SK-N-SH (cell line): Measurements from ENCODE around the gene SF3B1.

Source experiments
- EP300 ChIP-seq, 2 experiments: IDR thresholded peaks; 2 replicates each; pipeline versions ENCODE4 v1.4.0 to v1.6.1; 2012; ENCODE audit warnings: borderline replicate concordance in 1 of 2, low read depth in 1 of 2, low read length in 1 of 2
- MXI1 ChIP-seq: IDR thresholded peaks from 2 replicates; pipeline ENCODE4 v1.6.1; 2012; ENCODE audit warnings: mild to moderate bottlenecking, low read depth, low read length, improper control_type of control experiment
- RAD21 ChIP-seq: IDR thresholded peaks from 2 replicates; pipeline ENCODE4 v1.6.1; 2012; ENCODE audit warnings: mild to moderate bottlenecking, low read length
- RFX5 ChIP-seq: IDR thresholded peaks from 2 replicates; pipeline ENCODE4 v1.6.1; 2012; ENCODE audit warnings: mild to moderate bottlenecking, improper control_type of control experiment, low read length
- YY1 ChIP-seq: IDR thresholded peaks from 2 replicates; pipeline ENCODE4 v1.4.0; 2012; ENCODE audit warnings: low read depth, mild to moderate bottlenecking
- TF ChIP-seq, protein P1 (sequence below): fragments of 200-600 bp; sonication (generic); IDR thresholded peaks from 2 replicates; pipeline ENCODE4 v1.6.1; 2017; ENCODE audit warnings: antibody characterized with exemption, mild to moderate bottlenecking, moderate library complexity
- TF ChIP-seq, protein P2 (sequence below): fragments of 150-350 bp; IDR thresholded peaks from 2 replicates; pipeline ENCODE4 v1.6.1; 2016; ENCODE audit warnings: mild to moderate bottlenecking, low read depth, low read length
- TF ChIP-seq, protein P3 (sequence below): IDR thresholded peaks from 2 replicates; pipeline ENCODE4; 2012
- TF ChIP-seq, protein P4 (sequence below): IDR thresholded peaks from 2 replicates; pipeline ENCODE4 v1.6.1; 2012; ENCODE audit warnings: mild to moderate bottlenecking, low read depth, low read length, moderate library complexity

DNA sequence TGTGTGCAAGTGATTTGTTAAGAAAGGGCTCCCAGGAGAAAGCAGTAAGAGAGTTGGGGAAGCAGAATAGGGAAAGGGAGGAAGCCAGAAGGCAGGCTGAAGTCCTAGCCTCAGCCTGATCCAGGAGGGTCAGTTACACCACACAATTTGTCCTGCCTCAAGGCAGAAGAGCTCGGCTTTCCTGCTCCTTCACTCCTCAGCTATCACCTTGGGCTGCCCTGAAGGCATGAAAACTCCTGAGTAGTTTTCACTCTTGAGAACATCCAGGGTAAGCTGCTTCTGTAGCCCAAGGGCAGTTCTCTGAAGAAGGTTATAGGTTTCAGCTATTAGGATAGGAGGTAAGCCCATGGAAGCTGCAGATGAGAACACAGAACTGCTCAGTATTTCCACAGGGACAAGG, 76.8 kb downstream of the SF3B1 start:
- TF ChIP-seq RAD21, result no peak
- TF ChIP-seq EP300 (IDR thresholded peaks at IDR 0.05; ENCODE audit: borderline replicate concordance in 1 of 2, low read depth in 1 of 2, low read length in 1 of 2), result no peak
- TF ChIP-seq, protein P1, sequence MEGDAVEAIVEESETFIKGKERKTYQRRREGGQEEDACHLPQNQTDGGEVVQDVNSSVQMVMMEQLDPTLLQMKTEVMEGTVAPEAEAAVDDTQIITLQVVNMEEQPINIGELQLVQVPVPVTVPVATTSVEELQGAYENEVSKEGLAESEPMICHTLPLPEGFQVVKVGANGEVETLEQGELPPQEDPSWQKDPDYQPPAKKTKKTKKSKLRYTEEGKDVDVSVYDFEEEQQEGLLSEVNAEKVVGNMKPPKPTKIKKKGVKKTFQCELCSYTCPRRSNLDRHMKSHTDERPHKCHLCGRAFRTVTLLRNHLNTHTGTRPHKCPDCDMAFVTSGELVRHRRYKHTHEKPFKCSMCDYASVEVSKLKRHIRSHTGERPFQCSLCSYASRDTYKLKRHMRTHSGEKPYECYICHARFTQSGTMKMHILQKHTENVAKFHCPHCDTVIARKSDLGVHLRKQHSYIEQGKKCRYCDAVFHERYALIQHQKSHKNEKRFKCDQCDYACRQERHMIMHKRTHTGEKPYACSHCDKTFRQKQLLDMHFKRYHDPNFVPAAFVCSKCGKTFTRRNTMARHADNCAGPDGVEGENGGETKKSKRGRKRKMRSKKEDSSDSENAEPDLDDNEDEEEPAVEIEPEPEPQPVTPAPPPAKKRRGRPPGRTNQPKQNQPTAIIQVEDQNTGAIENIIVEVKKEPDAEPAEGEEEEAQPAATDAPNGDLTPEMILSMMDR, result no peak
- no peak for TF ChIP-seq RFX5
- no peak for TF ChIP-seq MXI1
- TF ChIP-seq, protein P2, sequence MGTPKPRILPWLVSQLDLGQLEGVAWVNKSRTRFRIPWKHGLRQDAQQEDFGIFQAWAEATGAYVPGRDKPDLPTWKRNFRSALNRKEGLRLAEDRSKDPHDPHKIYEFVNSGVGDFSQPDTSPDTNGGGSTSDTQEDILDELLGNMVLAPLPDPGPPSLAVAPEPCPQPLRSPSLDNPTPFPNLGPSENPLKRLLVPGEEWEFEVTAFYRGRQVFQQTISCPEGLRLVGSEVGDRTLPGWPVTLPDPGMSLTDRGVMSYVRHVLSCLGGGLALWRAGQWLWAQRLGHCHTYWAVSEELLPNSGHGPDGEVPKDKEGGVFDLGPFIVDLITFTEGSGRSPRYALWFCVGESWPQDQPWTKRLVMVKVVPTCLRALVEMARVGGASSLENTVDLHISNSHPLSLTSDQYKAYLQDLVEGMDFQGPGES, result no peak
- TF ChIP-seq, protein P3, sequence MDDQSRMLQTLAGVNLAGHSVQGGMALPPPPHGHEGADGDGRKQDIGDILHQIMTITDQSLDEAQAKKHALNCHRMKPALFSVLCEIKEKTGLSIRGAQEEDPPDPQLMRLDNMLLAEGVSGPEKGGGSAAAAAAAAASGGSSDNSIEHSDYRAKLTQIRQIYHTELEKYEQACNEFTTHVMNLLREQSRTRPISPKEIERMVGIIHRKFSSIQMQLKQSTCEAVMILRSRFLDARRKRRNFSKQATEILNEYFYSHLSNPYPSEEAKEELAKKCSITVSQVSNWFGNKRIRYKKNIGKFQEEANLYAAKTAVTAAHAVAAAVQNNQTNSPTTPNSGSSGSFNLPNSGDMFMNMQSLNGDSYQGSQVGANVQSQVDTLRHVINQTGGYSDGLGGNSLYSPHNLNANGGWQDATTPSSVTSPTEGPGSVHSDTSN, result no peak
- TF ChIP-seq, protein P4, sequence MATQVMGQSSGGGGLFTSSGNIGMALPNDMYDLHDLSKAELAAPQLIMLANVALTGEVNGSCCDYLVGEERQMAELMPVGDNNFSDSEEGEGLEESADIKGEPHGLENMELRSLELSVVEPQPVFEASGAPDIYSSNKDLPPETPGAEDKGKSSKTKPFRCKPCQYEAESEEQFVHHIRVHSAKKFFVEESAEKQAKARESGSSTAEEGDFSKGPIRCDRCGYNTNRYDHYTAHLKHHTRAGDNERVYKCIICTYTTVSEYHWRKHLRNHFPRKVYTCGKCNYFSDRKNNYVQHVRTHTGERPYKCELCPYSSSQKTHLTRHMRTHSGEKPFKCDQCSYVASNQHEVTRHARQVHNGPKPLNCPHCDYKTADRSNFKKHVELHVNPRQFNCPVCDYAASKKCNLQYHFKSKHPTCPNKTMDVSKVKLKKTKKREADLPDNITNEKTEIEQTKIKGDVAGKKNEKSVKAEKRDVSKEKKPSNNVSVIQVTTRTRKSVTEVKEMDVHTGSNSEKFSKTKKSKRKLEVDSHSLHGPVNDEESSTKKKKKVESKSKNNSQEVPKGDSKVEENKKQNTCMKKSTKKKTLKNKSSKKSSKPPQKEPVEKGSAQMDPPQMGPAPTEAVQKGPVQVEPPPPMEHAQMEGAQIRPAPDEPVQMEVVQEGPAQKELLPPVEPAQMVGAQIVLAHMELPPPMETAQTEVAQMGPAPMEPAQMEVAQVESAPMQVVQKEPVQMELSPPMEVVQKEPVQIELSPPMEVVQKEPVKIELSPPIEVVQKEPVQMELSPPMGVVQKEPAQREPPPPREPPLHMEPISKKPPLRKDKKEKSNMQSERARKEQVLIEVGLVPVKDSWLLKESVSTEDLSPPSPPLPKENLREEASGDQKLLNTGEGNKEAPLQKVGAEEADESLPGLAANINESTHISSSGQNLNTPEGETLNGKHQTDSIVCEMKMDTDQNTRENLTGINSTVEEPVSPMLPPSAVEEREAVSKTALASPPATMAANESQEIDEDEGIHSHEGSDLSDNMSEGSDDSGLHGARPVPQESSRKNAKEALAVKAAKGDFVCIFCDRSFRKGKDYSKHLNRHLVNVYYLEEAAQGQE, result no peak
- no peak for TF ChIP-seq YY1
